Measurements from ENCODE around the gene RTN4. TPM values are rescaled to one million over a fixed set of nuclear protein-coding genes. Genes with fewer than 3 reads are reported as not detected.
"Not testable (repeated sequence)": the region's sequence is repeated elsewhere in the genome, so short reads cannot be mapped to it uniquely, and the experiment has no call there.

RTN4 gene
- total RNA-seq, 2 experiments from 2014 or later, result 90.3 to 93.9 TPM

GRCh38 chr2:54999182-54999581, 51.1 kb downstream of the RTN4 start:
- Mint-ChIP-seq H3K27ac (no peak overlapping the region), H3K4me1 (ENCODE audit: low read depth) (peaks cover 33% of the 10 kb centered on the region), H3K4me3 (no peak overlapping the region), H3K9me3 (ENCODE audit: insufficient read depth) (no peaks in the 10 kb centered on the region), H3K27me3 (ENCODE audit: low read depth) (no peaks in the 10 kb centered on the region), H3K36me3 (ENCODE audit: low read depth) (peaks cover 5% of the 10 kb centered on the region)
- no peak for ATAC-seq
- ChIA-PET CTCF (no interaction called here), POLR2A (no interaction called here)
- no peak for DNase-seq

GRCh38 chr2:54997826-54998225, 52.4 kb downstream of the RTN4 start:
- Mint-ChIP-seq H3K27me3 (ENCODE audit: low read depth) (no peaks in the 10 kb centered on the region), H3K9me3 (ENCODE audit: insufficient read depth) (no peaks in the 10 kb centered on the region), H3K4me3 (no peak overlapping the region), H3K27ac (no peak overlapping the region), H3K36me3 (ENCODE audit: low read depth) (peaks cover 5% of the 10 kb centered on the region), H3K4me1 (ENCODE audit: low read depth) (peaks cover 33% of the 10 kb centered on the region)
- ATAC-seq, result no peak
- no peak for DNase-seq
- POLR2A ChIA-PET, result no interaction called here
- CTCF ChIA-PET, result interaction anchor here (0.7 kb wide), 1 partner anchor 8 kb away, joined by 3 read pairs; no protein-coding TSS in a partner anchor

GRCh38 chr2:54995553-54995952, 54.7 kb downstream of the RTN4 start:
- Mint-ChIP-seq H3K27ac (no peak overlapping the region), H3K36me3 (ENCODE audit: low read depth) (peaks cover 7% of the 10 kb centered on the region), H3K4me3 (no peak overlapping the region), H3K4me1 (ENCODE audit: low read depth) (peaks cover 29% of the 10 kb centered on the region), H3K27me3 (ENCODE audit: low read depth) (no peaks in the 10 kb centered on the region), H3K9me3 (ENCODE audit: insufficient read depth) (no peaks in the 10 kb centered on the region)
- ATAC-seq (peak; percentile 27), DNase-seq (no peak)
- ChIA-PET POLR2A (interaction anchor here (0.6 kb wide), 1 partner anchor 108 kb away, joined by 5 read pairs; no protein-coding TSS in a partner anchor), CTCF (no interaction called here)

GRCh38 chr2:54990694-54991093, 59.6 kb downstream of the RTN4 start:
- CTCF ChIA-PET; H3K4me1 Mint-ChIP-seq (ENCODE audit: low read depth); H3K27ac Mint-ChIP-seq; H3K27me3 Mint-ChIP-seq (ENCODE audit: low read depth); DNase-seq; ATAC-seq; H3K4me3 Mint-ChIP-seq; H3K9me3 Mint-ChIP-seq (ENCODE audit: insufficient read depth): not testable (repeated sequence)
- POLR2A ChIA-PET, result interaction anchor here (0.5 kb wide), 1 partner anchor 183 kb away, joined by 3 read pairs; no protein-coding TSS in a partner anchor
- peaks cover 17% of the 10 kb centered on the region for H3K36me3 Mint-ChIP-seq (ENCODE audit: low read depth)

GRCh38 chr2:54988612-54989011, 61.6 kb downstream of the RTN4 start:
- Mint-ChIP-seq H3K27ac (no peak overlapping the region), H3K4me1 (ENCODE audit: low read depth) (no peaks in the 10 kb centered on the region), H3K36me3 (ENCODE audit: low read depth) (peaks cover 25% of the 10 kb centered on the region), H3K4me3 (no peak overlapping the region), H3K27me3 (ENCODE audit: low read depth) (no peaks in the 10 kb centered on the region), H3K9me3 (ENCODE audit: insufficient read depth) (no peaks in the 10 kb centered on the region)
- no peak for ATAC-seq
- no peak for DNase-seq
- POLR2A ChIA-PET, result no interaction called here
- CTCF ChIA-PET, result no interaction called here

GRCh38 chr2:54986264-54986663, 64.0 kb downstream of the RTN4 start:
- Mint-ChIP-seq H3K4me1 (ENCODE audit: low read depth) (no peaks in the 10 kb centered on the region), H3K9me3 (ENCODE audit: insufficient read depth) (no peaks in the 10 kb centered on the region), H3K27me3 (ENCODE audit: low read depth) (no peaks in the 10 kb centered on the region), H3K36me3 (ENCODE audit: low read depth) (peaks cover 34% of the 10 kb centered on the region), H3K4me3 (no peak overlapping the region), H3K27ac (no peak overlapping the region)
- ChIA-PET POLR2A (no interaction called here), CTCF (no interaction called here)
- DNase-seq (no peak), ATAC-seq (no peak)

- no peak overlapping the region for H3K27ac Mint-ChIP-seq
- H3K27me3 Mint-ChIP-seq (ENCODE audit: low read depth), result no peaks in the 10 kb centered on the region
- H3K9me3 Mint-ChIP-seq (ENCODE audit: insufficient read depth), result no peaks in the 10 kb centered on the region
- peaks cover 40% of the 10 kb centered on the region for H3K36me3 Mint-ChIP-seq (ENCODE audit: low read depth)
- ChIA-PET POLR2A (no interaction called here), CTCF (interaction anchor here (1.5 kb wide), 1 partner anchor 64 kb away, joined by 3 read pairs; no protein-coding TSS in a partner anchor)
- ATAC-seq, result no peak
- H3K4me3 Mint-ChIP-seq, result no peak overlapping the region
- no peaks in the 10 kb centered on the region for H3K4me1 Mint-ChIP-seq (ENCODE audit: low read depth)
- DNase-seq, result no peak
These were observed 65.8 kb downstream of the RTN4 start for GRCh38 chr2:54984476-54984875.

- ATAC-seq, result no peak
- CTCF ChIA-PET, result no interaction called here
- POLR2A ChIA-PET, result no interaction called here
- H3K4me1 Mint-ChIP-seq (ENCODE audit: low read depth), result no peaks in the 10 kb centered on the region
- peaks cover 40% of the 10 kb centered on the region for H3K36me3 Mint-ChIP-seq (ENCODE audit: low read depth)
- no peaks in the 10 kb centered on the region for H3K27me3 Mint-ChIP-seq (ENCODE audit: low read depth)
- H3K9me3 Mint-ChIP-seq (ENCODE audit: insufficient read depth), result no peaks in the 10 kb centered on the region
- no peak overlapping the region for H3K4me3 Mint-ChIP-seq
- H3K27ac Mint-ChIP-seq, result no peak overlapping the region
- DNase-seq, result no peak
These were observed 66.7 kb downstream of the RTN4 start for GRCh38 chr2:54983345-54984220.

GRCh38 chr2:54981385-54981784, 68.9 kb downstream of the RTN4 start:
- no peaks in the 10 kb centered on the region for H3K27me3 Mint-ChIP-seq (ENCODE audit: low read depth)
- H3K36me3 Mint-ChIP-seq (ENCODE audit: low read depth), result peaks cover 39% of the 10 kb centered on the region
- ChIA-PET POLR2A (no interaction called here), CTCF (no interaction called here)
- DNase-seq (no peak), ATAC-seq (no peak)
- no peaks in the 10 kb centered on the region for H3K9me3 Mint-ChIP-seq (ENCODE audit: insufficient read depth)
- peaks cover 13% of the 10 kb centered on the region for H3K4me1 Mint-ChIP-seq (ENCODE audit: low read depth)
- H3K4me3 Mint-ChIP-seq, result no peak overlapping the region
- no peak overlapping the region for H3K27ac Mint-ChIP-seq

GRCh38 chr2:54979321-54980044, 70.8 kb downstream of the RTN4 start:
- ChIA-PET CTCF (no interaction called here), POLR2A (no interaction called here)
- Mint-ChIP-seq H3K4me3 (no peak overlapping the region), H3K36me3 (ENCODE audit: low read depth) (peaks cover 35% of the 10 kb centered on the region), H3K27me3 (ENCODE audit: low read depth) (no peaks in the 10 kb centered on the region), H3K4me1 (ENCODE audit: low read depth) (peaks cover 13% of the 10 kb centered on the region), H3K9me3 (ENCODE audit: insufficient read depth) (no peaks in the 10 kb centered on the region), H3K27ac (no peak overlapping the region)
- DNase-seq, result no peak
- no peak for ATAC-seq

- POLR2A ChIA-PET, result interaction anchor here (0.6 kb wide), 1 partner anchor 8 kb away, joined by 5 read pairs; no protein-coding TSS in a partner anchor
- H3K9me3 Mint-ChIP-seq (ENCODE audit: insufficient read depth), result no peaks in the 10 kb centered on the region
- CTCF ChIA-PET, result interaction anchor here (1.9 kb wide), 1 partner anchor 36 kb away, joined by 7 read pairs; no protein-coding TSS in a partner anchor
- H3K27ac Mint-ChIP-seq, result no peak overlapping the region
- ATAC-seq (no peak), DNase-seq (no peak)
- H3K4me1 Mint-ChIP-seq (ENCODE audit: low read depth), result peaks cover 13% of the 10 kb centered on the region
- H3K36me3 Mint-ChIP-seq (ENCODE audit: low read depth), result peaks cover 27% of the 10 kb centered on the region
- H3K27me3 Mint-ChIP-seq (ENCODE audit: low read depth), result no peaks in the 10 kb centered on the region
- H3K4me3 Mint-ChIP-seq, result no peak overlapping the region
These were observed 73.1 kb downstream of the RTN4 start for GRCh38 chr2:54977149-54977548.

Measured in activated CD8-positive, alpha-beta T cell treated with anti-CD3 and anti-CD28 coated beads, Interleukin-2, amount 10 ng/mL, durations not matched to agents 7 days and 5 days (primary cell).